Activated CD8-positive, alpha-beta memory T cell treated with anti-CD3 and anti-CD28 coated beads, Interleukin-2, amount 50 U/mL, for 24 hours (primary cell): ENCODE measurements around the gene OXCT1.

ENCODE experiments used
- DNase-seq: peaks from one replicate; pipeline ENCODE4 v3.0.0-alpha.2; 2020; ENCODE audit errors: extremely low read depth

Gene OXCT1

GRCh38 chr5:41869724-41870626, at the start of gene OXCT1:
OXCT1 (minus strand) TSS chr5:41870425; CDS start chr5:41870358, 67 bp downstream.
- DNase-seq, result peak; percentile 75

- no peak for DNase-seq
Measured at GRCh38 chr5:41918105-41918504, 47.9 kb upstream of the OXCT1 start.

GRCh38 chr5:41908374-41909079, 38.3 kb upstream of the OXCT1 start:
- no peak for DNase-seq

GRCh38 chr5:41906151-41906550, 35.9 kb upstream of the OXCT1 start:
- DNase-seq, result no peak

- DNase-seq, result peak; percentile 93
Measured at GRCh38 chr5:41903892-41904799, 33.9 kb upstream of the OXCT1 start, which contains the start of gene RIMOC1. RIMOC1 (plus strand) TSS chr5:41904344; CDS start chr5:41904368, 24 bp downstream.

GRCh38 chr5:41903382-41903891, 33.2 kb upstream of the OXCT1 start:
- no peak for DNase-seq

GRCh38 chr5:41896230-41896629, 26.0 kb upstream of the OXCT1 start:
- no peak for DNase-seq

GRCh38 chr5:41893074-41893851, 23.0 kb upstream of the OXCT1 start:
- DNase-seq, result no peak

GRCh38 chr5:41892031-41892430, 21.8 kb upstream of the OXCT1 start:
- DNase-seq, result no peak

- DNase-seq, result no peak
Measured at GRCh38 chr5:41891066-41891707, 21.0 kb upstream of the OXCT1 start.

- DNase-seq, result no peak
Measured at GRCh38 chr5:41885286-41885685, 15.1 kb upstream of the OXCT1 start.

GRCh38 chr5:41883936-41884335, 13.7 kb upstream of the OXCT1 start:
- no peak for DNase-seq

- DNase-seq, result no peak
Measured at GRCh38 chr5:41883243-41883642, 13.0 kb upstream of the OXCT1 start.

GRCh38 chr5:41882765-41883164, 12.5 kb upstream of the OXCT1 start:
- no peak for DNase-seq

- no peak for DNase-seq
Measured at GRCh38 chr5:41878643-41879478, 8.6 kb upstream of the OXCT1 start.

GRCh38 chr5:41878173-41878572, 7.9 kb upstream of the OXCT1 start:
- DNase-seq, result no peak

- DNase-seq, result no peak
Measured at GRCh38 chr5:41877408-41877807, 7.2 kb upstream of the OXCT1 start.

- no peak for DNase-seq
Measured at GRCh38 chr5:41876678-41877077, 6.5 kb upstream of the OXCT1 start.

- DNase-seq, result no peak
Measured at GRCh38 chr5:41875121-41875520, 4.9 kb upstream of the OXCT1 start.
